HG02610 (cell line): ENCODE results near the gene LRP6.
"Not testable (repeated sequence)": the region's sequence is repeated elsewhere in the genome, so short reads cannot be mapped to it uniquely, and the experiment has no call there.

Source experiments
- ATAC-seq: cut with Tn5 transposase; IDR thresholded peaks from one replicate; pipeline ENCODE4 v1.9.1; 2021; ENCODE audit warnings: mild to moderate bottlenecking, moderate library complexity; ENCODE audit not compliant: unreplicated experiment

LRP6 gene

GRCh38 chr12:12182703-12183365, 84.0 kb downstream of the LRP6 start:
- ATAC-seq, result no peak

- no peak for ATAC-seq
Measured at GRCh38 chr12:12181511-12181910, 85.3 kb downstream of the LRP6 start.

GRCh38 chr12:12180575-12180974, 86.3 kb downstream of the LRP6 start:
- ATAC-seq, result no peak

GRCh38 chr12:12180136-12180535, 86.7 kb downstream of the LRP6 start:
- ATAC-seq, result no peak

GRCh38 chr12:12178559-12178958, 88.3 kb downstream of the LRP6 start:
- ATAC-seq, result no peak

GRCh38 chr12:12176402-12176801, 90.4 kb downstream of the LRP6 start:
- peak; percentile 65 for ATAC-seq

GRCh38 chr12:12171991-12172511, 94.8 kb downstream of the LRP6 start:
- ATAC-seq, result peak; percentile 84

- ATAC-seq, result no peak
Measured at GRCh38 chr12:12167847-12168246, 99.0 kb downstream of the LRP6 start.

GRCh38 chr12:12166751-12167150, 100.1 kb downstream of the LRP6 start:
- no peak for ATAC-seq

GRCh38 chr12:12159988-12160387, 106.9 kb downstream of the LRP6 start:
- ATAC-seq, result no peak

GRCh38 chr12:12158858-12159257, 108.0 kb downstream of the LRP6 start:
- no peak for ATAC-seq

- no peak for ATAC-seq
Measured at GRCh38 chr12:12157424-12157823, 109.4 kb downstream of the LRP6 start.

- ATAC-seq, result no peak
Measured at GRCh38 chr12:12156828-12157227, 110.0 kb downstream of the LRP6 start.

GRCh38 chr12:12156116-12156515, 110.7 kb downstream of the LRP6 start:
- ATAC-seq, result no peak

GRCh38 chr12:12153596-12153995, 113.2 kb downstream of the LRP6 start:
- ATAC-seq, result no peak

GRCh38 chr12:12147111-12147510, 119.7 kb downstream of the LRP6 start:
- no peak for ATAC-seq

- ATAC-seq, result not testable (repeated sequence)
Measured at GRCh38 chr12:12144531-12144930, 122.3 kb downstream of the LRP6 start.

GRCh38 chr12:12141000-12141399, 125.8 kb downstream of the LRP6 start:
- ATAC-seq, result no peak

- ATAC-seq, result no peak
Measured at GRCh38 chr12:12138203-12139154, 128.4 kb downstream of the LRP6 start.

- no peak for ATAC-seq
Measured at GRCh38 chr12:12133785-12134184, 133.1 kb downstream of the LRP6 start.

GRCh38 chr12:12133259-12133658, 133.6 kb downstream of the LRP6 start:
- ATAC-seq, result no peak

GRCh38 chr12:12128670-12129069, 138.2 kb downstream of the LRP6 start:
- no peak for ATAC-seq
